HL-60/S4 treated with retinoic acid at 250 ng/mL for 4 days and 3 days (cell line): Measurements from ENCODE around the gene TOMM20.

Experiments
- in situ Hi-C: fragments of 300-500 bp; cut with MboI; formaldehyde crosslinking; loops from 2 replicates; pipeline ENCODE4 v1.7.0; 2022; ENCODE audit warnings: low sequenced_read_pairs

The TOMM20 gene

DNA sequence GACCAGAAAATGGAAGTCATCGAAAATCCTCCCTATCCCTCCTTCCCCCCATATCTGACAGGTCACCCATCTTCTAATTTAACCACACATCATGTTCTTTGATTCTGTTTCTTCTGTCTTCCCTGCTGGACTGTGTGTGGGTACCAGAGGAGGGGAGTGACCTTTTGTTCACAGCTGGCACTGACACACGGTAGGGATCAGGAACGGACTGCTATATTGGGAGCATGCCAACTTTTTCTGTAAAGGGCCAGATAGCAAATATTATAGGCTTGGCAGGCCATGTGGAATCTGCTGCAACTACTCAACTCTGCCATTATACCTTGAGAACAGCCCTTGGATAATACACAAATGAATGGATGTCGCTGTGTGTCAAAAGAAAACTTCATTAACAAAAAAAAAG lies 7.5 kb upstream of the TOMM20 start:
- in situ Hi-C loops, result no loop called here

DNA sequence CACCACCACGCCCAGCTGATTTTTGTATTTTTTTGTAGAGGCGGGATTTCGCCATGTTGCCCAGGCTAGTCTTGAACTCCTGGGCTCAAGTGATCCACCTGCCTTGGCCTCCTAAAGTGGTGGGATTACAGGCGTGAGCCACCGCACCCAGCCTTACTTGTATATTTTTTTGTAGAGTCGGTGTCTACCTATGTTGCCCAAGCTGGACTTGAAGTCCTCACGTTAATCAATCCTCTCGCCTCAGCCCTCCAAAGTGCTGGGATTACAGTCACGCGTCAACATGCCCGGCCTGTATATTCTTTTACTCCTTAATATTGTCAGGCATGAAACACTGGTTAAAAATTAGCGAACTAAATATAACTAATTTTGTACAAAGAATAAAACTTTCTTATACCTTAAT lies 5.5 kb upstream of the TOMM20 start:
- in situ Hi-C loops, result no loop called here

DNA sequence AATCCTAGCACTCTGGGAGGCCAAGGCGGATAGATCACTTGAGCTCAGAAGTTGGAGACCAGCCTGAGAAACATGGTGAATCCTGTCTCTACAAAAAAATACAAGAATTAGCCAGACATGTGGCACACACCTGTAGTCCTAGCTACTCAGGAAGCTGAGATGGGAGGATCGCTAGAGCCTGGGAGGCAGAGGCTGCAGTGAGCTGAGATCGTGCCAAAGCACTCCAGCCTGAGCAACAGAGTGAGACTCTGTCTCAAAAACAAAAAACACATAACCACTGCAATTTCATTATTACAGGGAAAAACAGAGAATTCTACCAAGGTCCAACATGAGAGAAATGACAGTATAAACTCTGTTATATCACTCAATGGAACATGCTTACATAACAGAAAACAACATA lies 4.4 kb upstream of the TOMM20 start:
- in situ Hi-C loops, result no loop called here

DNA sequence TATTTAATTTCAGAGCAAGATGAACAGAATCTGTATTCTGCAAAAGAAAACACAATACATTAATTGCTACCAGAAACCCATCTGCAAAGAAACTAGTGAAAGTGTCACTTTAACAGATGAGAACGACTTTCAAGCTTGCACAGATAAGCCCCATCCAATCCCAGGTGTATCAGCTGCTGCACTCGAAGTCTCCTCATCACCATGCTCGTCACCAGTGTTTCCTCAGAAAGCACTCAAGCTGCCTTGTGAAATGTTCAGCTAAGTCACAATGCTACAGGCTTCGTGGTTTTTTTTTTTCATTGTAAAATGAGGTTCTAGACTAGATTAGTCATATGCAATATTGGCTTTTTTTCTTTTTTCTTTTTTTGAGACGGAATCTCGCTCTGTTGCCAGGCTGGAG lies 3.3 kb upstream of the TOMM20 start:
- in situ Hi-C loops, result no loop called here

DNA sequence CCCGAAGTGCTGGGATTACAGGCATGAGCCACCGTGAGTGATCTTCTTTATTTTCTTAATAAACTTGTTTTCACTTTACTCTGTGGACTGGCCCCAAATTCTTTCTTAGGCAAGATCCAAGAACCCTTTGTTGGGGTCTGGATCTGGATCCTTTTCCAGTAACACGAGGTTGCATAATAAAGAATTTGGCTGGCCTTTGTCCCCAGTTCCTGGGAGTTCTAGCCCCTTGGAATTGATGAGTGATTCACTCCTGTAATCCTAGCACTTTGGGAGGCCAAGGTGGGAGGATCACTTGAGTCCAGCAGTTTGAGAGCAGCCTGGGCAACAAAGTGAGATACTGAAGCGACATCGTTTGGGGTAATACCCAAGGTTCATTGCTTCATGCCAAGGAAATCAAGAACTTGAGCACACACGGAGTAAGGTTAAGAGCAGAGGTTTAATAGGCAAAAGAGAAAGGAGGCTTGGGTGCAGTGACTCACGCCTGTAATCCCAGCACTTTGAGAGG lies 2.2 kb upstream of the TOMM20 start:
- in situ Hi-C loops, result no loop called here

DNA sequence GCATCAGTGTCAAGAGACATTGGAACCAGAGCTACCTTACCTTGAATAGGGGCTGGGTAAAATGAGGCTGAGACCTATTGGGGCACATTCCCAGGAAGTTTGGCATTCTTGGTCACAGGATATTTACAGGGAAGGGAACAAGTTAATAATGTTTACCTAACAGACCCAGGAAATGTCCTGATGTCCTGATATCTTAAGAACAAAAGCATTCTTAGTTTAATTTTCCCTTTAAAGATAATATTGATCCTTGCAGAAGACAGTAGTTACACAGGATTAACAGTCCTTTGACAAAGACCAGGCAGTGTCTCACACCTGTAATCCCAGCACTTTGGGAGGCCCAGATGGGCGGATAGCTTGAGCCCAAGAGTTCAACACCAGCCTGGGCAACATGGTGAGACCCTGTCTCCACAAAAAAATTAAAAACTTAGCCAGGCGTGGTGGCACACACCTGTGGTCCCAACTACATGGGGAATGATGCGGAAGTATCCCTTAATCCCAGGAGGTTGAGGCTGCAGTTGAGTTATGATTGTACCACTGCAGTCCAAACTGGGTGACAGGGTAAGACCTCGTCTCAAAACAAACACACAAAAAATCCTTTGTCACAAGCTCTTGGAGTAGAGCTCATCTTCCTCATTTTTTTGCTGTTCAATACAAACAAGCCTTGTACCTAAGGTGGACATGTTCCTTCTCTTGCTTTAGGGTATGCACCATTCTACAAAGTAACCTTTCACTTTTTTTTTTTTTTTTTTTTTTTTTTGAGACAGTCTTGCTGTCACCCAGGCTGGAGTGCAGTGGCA lies 1.3 kb upstream of the TOMM20 start:
- in situ Hi-C loops, result no loop called here

DNA sequence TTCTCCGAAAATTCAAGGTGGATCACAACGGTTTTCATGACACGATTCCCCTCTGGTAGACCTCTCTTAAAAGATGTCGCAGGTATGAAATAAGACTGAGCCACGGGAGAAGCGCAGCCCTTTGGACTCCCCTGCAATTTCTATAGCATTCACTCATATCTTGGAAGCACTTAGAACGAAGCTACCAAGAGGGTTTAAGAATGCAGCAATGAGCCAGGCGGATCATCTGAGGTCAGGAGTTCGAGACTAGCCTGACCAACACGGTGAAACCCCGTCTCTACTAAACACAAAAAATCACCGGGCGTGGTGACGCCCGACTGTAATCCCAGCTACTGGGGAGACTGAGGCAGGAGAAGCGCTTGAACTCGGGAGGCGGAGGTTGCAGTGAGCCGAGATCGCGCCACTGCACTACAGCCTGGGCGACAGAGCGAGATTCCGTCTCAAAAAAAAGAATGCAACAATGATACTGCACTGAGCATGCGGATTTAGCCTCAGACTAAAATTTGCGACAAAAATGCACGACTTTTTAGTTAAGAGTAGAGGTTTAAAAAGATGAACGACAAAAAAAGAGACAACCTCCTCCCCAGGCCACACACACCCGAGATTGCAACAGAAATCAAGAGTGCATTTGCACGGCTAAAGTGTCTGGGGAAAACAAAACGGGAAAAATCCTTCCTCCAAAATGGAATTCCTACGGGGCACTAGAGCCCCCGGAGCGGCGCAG lies 743 bp downstream of the TOMM20 start:
- in situ Hi-C loops, result no loop called here

DNA sequence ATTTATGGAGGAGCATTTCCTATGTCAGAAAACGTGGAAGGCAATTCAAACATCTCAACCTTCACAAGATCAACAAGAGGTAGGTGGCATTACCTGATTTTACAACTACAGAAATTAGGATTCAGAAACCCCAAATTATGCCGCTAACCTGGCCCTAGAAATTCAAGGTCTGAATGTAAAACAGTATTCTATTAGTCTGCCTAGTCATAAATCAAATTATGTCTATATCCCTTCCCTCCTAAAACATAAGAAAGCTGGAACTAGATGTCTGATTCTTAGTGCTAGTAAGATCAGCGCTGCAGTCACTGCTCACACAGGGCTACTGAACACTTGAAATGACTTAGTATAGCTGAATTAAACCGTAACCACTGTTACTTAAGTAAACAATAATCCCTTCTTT lies 1.4 kb downstream of the TOMM20 start:
- in situ Hi-C loops, result no loop called here

DNA sequence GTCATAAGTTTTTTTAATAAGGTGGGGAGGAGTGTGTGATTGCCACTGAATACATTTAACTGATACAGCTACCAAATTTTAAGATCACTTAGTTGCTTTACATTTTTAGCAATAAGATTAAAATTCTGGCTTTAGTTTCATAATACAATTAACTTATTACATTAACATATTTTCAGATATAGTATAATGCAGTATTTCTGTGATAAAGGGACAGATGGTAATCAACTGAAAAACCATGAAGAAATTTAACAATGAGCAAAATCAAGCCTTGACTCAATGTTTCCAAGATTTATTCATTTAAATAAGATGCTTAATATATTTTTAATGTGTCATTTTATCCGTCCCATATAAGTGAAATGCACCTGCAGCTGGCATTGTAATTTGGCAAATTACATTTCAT lies 4.0 kb downstream of the TOMM20 start:
- in situ Hi-C loops, result no loop called here

DNA sequence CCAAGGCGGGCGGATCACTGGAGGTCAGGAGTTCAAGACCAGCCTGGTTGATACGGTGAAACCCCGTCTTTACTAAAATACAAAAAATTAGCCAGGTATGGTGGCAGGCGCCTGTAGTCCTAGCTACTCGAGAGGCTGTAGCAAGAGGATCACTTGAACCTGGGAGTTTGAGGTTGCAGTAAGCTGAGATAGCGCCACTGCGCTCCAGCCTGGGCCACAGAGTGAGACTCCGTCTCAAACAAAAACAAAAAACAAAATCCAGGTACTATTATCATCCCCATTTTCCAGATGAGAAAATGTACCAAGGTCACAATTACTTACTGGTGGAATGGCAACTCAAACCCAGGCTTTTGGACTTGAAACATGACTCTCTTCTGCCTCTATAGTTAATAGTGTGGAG lies 4.5 kb downstream of the TOMM20 start:
- in situ Hi-C loops, result no loop called here

DNA sequence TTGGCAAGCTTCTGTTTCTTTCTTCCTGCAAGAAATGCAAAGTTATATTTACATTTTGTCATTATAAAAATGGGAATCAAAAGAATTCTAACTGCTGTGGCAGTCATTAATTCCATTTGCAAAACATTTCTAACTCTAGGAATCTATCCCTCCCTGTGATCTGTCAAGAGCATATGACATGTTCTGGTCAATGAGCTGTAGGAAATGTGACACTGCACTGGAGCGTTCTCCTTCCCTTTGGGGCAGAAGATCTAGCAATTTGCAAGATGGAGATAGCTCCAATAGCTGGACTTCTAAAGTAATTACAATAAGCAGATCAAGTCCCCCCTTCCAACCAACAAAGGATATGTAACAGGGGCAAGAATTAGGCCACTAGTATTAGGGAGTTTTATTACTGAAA lies 6.3 kb downstream of the TOMM20 start:
- in situ Hi-C loops, result no loop called here

DNA sequence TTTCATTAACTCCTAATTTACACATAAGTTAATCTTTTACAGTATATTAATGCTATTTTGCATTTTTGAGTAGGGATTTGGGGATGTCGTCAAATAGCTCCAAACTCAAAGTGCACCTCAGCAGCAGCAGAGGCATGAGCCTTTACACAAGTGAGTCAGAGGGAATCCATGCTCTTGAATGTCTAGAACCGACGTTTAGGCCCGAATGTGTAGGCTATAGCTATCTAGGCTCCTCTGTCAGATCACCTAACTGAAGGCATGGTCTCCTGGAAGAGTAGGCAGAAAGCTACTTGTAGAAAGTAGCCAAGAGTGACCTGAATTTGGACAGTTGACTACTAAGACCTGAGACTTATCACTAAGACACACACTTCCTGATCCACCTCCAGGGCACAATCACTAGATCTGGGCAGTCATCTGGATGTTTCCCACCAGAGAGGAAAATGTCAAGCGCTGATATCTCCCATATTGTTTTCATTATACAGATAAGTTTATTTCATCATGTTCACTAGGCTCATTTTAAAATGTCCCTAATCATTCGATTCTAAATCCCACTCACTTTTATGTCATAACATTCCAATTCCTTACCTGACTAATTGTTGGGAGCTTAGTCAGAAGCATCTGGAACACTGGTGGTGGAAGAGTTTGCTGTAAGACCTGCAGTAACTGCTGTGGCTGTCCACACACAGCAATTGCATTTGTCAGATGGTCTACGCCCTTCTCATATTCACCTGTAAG lies 15.3 kb downstream of the TOMM20 start:
- in situ Hi-C loops, result no loop called here

DNA sequence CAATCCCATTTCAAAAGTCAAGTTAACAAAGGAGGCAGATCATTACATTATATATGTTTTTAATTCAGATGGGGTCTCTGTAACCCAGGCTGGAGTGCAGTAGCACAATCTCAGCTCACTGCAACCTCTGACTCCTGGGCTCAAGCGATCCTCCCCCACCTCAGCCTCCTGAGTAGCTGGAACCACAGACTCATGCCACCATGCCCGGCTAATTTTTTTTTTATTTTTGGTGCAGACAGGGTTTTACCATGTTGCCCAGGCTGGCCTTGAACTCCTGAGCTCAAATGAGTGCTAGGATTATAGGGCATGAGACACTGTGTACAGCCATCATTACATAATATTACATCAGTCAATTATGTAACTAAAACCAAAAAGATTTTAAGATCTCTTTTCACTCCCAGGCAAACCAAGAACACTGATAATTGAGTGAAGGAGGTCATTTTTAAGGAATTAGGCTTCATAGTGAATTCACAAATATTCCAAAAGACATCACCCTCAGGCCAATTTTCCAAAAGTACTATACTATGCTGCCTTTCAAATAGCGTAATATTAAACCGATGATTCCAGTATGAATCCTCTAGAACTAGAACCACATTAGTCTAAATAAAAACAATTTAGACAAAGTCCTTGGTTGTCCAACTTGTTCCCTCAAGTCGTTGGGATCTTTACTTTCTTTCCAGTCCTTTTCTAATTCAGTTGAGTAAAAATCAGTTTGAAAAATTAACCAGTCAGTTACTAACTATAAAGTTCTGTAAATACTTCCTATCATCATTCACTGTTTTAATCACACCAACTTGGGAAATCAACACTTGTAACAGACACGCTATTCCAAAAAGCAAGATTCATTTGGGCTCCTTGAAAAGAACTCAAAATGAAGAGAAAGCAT lies 16.1 kb downstream of the TOMM20 start:
- in situ Hi-C loops, result no loop called here

DNA sequence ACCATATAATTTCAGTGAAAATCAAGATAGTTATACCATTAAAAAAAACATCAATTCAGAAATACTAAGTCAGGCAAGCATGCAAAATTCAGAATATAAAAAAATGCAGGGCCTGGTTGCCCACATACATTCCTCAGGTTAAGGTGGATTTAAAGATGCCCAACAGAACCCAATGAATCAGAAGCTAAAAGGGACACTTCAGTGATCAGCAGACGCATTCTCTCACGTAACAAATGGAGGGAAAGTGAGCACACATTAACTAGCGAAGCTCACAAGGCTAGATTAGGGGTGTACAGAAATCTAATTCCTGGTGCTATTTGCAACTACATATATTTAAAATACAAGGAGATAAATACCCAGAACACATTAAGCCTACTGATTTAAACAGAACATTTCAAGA lies 17.5 kb downstream of the TOMM20 start:
- in situ Hi-C loops, result no loop called here

DNA sequence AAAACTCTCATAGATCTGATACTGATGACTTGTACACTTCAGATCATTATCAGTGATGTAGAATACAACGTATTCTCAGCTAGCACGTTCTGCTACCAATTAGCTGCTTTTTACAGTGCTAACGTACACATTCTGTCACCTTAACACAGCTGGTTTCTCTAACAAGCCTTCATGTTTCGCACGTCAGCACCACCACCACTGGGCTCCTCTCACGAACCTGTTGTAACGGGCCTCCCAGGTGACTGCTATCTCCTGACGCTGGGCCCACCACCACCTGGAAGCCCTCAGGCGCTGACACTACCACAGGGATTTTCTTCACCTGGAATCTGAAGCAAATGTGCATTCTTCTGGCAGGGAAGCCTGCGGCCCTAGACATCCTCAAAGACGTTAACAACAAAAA lies 19.8 kb downstream of the TOMM20 start:
- in situ Hi-C loops, result no loop called here

DNA sequence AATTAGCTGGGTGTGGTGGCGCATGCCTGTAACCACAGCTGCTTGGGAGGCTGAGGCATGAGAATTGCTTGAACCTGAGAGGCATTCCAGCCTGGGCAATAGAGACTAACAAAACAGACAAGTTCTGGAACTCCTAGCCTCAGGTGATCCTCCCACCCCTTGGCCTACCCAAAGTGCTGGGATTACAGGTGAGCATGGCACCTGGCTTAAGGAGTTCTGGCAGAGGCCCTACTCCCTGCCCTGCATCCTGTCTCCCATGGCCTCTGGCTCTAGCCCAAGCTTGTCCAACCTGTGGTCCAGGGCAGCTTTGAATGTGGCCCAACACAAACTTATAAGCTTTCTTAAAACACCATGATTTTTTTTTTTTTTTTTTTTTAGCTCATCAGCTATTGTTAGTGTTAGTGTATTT lies 20.4 kb downstream of the TOMM20 start:
- in situ Hi-C loops, result no loop called here

DNA sequence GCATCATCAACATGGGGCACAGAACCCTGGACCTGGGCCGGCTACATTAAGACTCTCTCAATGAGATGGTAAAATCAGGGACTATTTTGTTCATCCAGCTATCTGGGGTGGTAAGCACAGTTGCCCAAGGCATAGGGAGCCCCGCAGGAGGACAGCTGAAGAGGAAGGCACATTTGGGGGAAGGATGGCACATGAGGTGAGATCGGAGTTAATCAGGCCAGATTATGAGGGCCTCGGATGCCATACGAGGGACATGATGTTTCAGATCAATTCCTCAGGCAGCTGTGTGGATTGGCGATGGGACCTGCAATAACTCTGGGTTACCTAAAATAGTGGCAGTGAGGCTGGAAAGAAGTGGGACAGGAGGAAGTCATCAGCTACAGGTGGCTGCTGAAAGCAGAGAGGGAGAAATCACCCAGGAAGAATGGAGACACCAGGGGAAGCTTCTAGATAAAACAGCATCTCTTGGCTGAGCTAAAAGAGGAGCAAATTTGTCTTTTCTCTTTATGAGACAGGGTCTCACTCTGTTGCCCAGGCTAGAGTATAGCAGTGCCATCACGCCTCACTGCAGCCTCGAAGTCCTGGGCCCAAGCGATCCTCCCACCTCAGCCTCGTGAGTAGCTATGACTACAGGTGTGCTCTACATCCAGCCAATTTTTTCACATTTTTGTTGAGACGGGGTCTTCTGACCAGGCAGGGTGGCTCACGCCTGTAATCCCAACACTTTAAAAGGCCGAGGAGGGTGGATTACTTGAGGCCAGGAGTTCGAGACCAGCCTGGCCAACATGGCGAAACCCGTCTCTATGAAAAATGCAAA lies 21.1 kb downstream of the TOMM20 start:
- in situ Hi-C loops, result no loop called here

DNA sequence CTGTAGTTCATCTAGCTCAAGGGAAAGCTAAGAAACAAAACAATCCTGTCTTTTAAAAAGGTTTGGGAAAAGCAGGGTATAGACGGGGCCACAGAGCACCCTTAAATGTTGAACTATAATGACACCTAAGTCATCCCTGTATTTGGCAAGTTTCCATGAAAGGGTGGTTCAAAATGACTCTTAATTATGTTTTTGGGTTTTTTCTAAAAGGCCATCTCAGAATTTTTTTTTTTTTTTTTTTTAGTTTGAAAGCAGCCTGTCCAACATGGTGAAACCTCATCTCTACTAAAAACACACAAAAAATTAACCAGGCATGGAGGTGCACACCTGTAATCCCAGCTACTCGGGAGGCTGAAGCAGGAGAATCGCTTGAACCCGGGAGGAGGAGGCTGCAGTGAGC lies 22.2 kb downstream of the TOMM20 start:
- in situ Hi-C loops, result no loop called here

DNA sequence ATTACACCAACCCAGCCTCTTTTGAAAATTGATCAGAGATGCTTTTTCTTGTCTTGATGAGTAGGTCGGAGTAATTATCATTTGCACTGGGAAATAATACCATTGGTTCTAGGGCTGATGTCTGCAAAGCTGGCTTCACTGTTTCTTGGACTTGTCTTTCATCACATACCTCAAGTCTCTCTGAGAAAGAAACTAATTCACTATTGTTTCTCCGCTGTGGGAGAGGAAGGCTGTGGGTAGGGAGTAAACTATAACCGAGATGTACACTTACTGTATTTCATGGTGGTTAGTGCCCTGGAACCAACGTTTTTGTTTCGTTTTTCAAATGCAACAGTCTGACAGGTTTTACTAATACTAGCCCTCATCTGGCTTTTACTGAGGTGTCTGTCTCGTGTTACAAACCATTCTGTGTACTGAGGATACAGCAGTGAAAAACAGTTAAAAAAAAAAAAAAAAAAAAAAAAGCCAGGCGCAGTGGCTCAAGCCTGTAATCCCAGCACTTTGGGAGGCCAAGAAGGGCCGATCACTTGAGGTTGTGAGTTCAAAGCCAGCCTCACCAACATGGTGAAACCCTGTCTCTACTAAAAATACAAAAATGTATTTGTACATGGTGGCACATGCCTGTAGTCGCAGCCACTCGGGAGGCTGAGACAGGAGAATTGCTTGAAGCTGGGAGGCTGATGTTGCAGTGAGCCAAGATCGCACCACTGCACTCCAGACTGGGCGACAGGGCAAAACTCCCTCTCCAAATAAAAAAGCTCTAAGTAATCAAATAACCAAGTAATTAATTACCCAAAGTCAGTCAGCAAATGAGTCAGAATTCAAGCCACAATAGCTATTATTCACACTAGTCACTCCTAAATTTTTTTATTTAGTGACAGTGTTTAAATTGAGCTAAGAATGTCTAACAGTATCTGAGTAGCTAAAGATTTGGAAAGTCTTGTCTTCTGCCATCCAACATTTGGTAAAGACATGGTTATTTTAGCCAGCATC lies 23.3 kb downstream of the TOMM20 start:
- in situ Hi-C loops, result no loop called here
